ENCODE results near the gene SEMA6D.
"Not testable (repeated sequence)": the region's sequence is repeated elsewhere in the genome, so short reads cannot be mapped to it uniquely, and the experiment has no call there.

Gene SEMA6D

GRCh38 chr15:47716516-47716915 lies 789 bp upstream of the SEMA6D start:
- FAIRE-seq, result no peak

GRCh38 chr15:47718497-47719437 lies 1.5 kb downstream of the SEMA6D start:
- no peak for FAIRE-seq

- FAIRE-seq, result no peak
These were observed 2.4 kb downstream of the SEMA6D start for GRCh38 chr15:47719730-47720129.

GRCh38 chr15:47720555-47720954 lies 3.2 kb downstream of the SEMA6D start:
- no peak for FAIRE-seq

- FAIRE-seq, result no peak
These were observed 4.4 kb downstream of the SEMA6D start for GRCh38 chr15:47721676-47722075.

- no peak for FAIRE-seq
These were observed 7.0 kb downstream of the SEMA6D start for GRCh38 chr15:47724346-47724745.

GRCh38 chr15:47725051-47725450 lies 7.7 kb downstream of the SEMA6D start:
- no peak for FAIRE-seq

- FAIRE-seq, result no peak
These were observed 8.6 kb downstream of the SEMA6D start for GRCh38 chr15:47725906-47726305.

- no peak for FAIRE-seq
These were observed 9.1 kb downstream of the SEMA6D start for GRCh38 chr15:47726399-47726823.

- FAIRE-seq, result no peak
These were observed 9.8 kb downstream of the SEMA6D start for GRCh38 chr15:47727137-47727536.

- no peak for FAIRE-seq
These were observed 10.4 kb downstream of the SEMA6D start for GRCh38 chr15:47727676-47728075.

GRCh38 chr15:47728426-47728825 lies 11.1 kb downstream of the SEMA6D start:
- no peak for FAIRE-seq

- no peak for FAIRE-seq
These were observed 11.6 kb downstream of the SEMA6D start for GRCh38 chr15:47728886-47729285.

- FAIRE-seq, result no peak
These were observed 13.9 kb downstream of the SEMA6D start for GRCh38 chr15:47731230-47731629.

GRCh38 chr15:47732248-47732647 lies 14.9 kb downstream of the SEMA6D start:
- FAIRE-seq, result no peak

- no peak for FAIRE-seq
These were observed 15.8 kb downstream of the SEMA6D start for GRCh38 chr15:47733085-47733484.

- no peak for FAIRE-seq
These were observed 19.0 kb downstream of the SEMA6D start for GRCh38 chr15:47736143-47736786.

- FAIRE-seq, result no peak
These were observed 20.2 kb downstream of the SEMA6D start for GRCh38 chr15:47737477-47737876.

GRCh38 chr15:47738144-47738825 lies 21.0 kb downstream of the SEMA6D start:
- not testable (repeated sequence) for FAIRE-seq

GRCh38 chr15:47741082-47741481 lies 23.8 kb downstream of the SEMA6D start:
- no peak for FAIRE-seq

GRCh38 chr15:47741907-47742306 lies 24.6 kb downstream of the SEMA6D start:
- FAIRE-seq, result no peak

- FAIRE-seq, result no peak
These were observed 25.0 kb downstream of the SEMA6D start for GRCh38 chr15:47742334-47742733.

- FAIRE-seq, result no peak
These were observed 25.4 kb downstream of the SEMA6D start for GRCh38 chr15:47742742-47743141.
